ENCODE results near the gene TTR. TPM values are rescaled to one million over a fixed set of nuclear protein-coding genes. Genes with fewer than 3 reads are reported as not detected.

The TTR gene
- total RNA-seq, 4 donors from 2014 or later = not detected

GRCh38 chr18:31630549-31630948 lies 38.9 kb downstream of the TTR start:
- TF ChIP-seq CTCF (IDR thresholded peaks at IDR 0.05; ENCODE audit: low read depth) = no peak

GRCh38 chr18:31631526-31631925 lies 39.8 kb downstream of the TTR start:
- TF ChIP-seq CTCF (IDR thresholded peaks at IDR 0.05; ENCODE audit: low read depth) = no peak

- TF ChIP-seq CTCF (IDR thresholded peaks at IDR 0.05; ENCODE audit: low read depth) = no peak
These were observed 40.7 kb downstream of the TTR start for GRCh38 chr18:31632356-31632755.

- no peak for TF ChIP-seq CTCF (IDR thresholded peaks at IDR 0.05; ENCODE audit: low read depth)
These were observed 42.0 kb downstream of the TTR start for GRCh38 chr18:31633392-31634330.

- no peak for TF ChIP-seq CTCF (IDR thresholded peaks at IDR 0.05; ENCODE audit: low read depth)
These were observed 42.6 kb downstream of the TTR start for GRCh38 chr18:31634331-31634713.

GRCh38 chr18:31636387-31636786 lies 44.7 kb downstream of the TTR start:
- TF ChIP-seq CTCF (IDR thresholded peaks at IDR 0.05; ENCODE audit: low read depth) = no peak

GRCh38 chr18:31637445-31637844 lies 45.8 kb downstream of the TTR start:
- TF ChIP-seq CTCF (IDR thresholded peaks at IDR 0.05; ENCODE audit: low read depth) = no peak

All from subcutaneous adipose tissue (tissue), 4 donors.